Uterus (tissue), 4 donors: Measurements from ENCODE around the gene EMX2. TPM values are rescaled to one million over a fixed set of nuclear protein-coding genes. Genes with fewer than 3 reads are reported as not detected.

Experiments
- DNase-seq, 2 donors: peaks; one replicate each; pipeline ENCODE4 v3.0.0-alpha.2; 2019 to 2020
- H3K27ac ChIP-seq, 2 donors: fragments of 200-600 bp; sonication (generic); 1 replicate in 1 of 2; 2 replicates in 1 of 2; pipeline ENCODE4 v1.5.1; 2016 to 2018
- H3K27me3 ChIP-seq, 2 donors: fragments of 200-600 bp; sonication (generic); one replicate each; pipeline ENCODE4 v1.5.1; 2018 to 2019; ENCODE audit warnings: control low read depth in 1 of 2
- H3K36me3 ChIP-seq, 2 donors: fragments of 200-600 bp; sonication (generic); one replicate each; pipeline ENCODE4 v1.5.1; 2019; ENCODE audit warnings: control low read depth in 1 of 2
- H3K4me1 ChIP-seq, 2 donors: fragments of 200-600 bp; sonication (generic); one replicate each; pipeline ENCODE4 v1.5.1; 2018 to 2019; ENCODE audit warnings: control low read depth in 1 of 2
- H3K4me3 ChIP-seq, 2 donors: fragments of 200-600 bp; sonication (generic); 1 replicate in 1 of 2; 2 replicates in 1 of 2; pipeline ENCODE4 v1.5.1; 2018 to 2019; ENCODE audit warnings: mild to moderate bottlenecking in 1 of 2
- H3K9me3 ChIP-seq, 2 donors: fragments of 200-600 bp; sonication (generic); one replicate each; pipeline ENCODE4 v1.5.1; 2019; ENCODE audit warnings: control low read depth in 1 of 2
- CTCF ChIP-seq, 4 experiments: fragments of 200-600 bp in 2 of 4; fragments of 450-650 bp in 2 of 4; sonication (generic) in 2 of 4; IDR thresholded peaks; one replicate each; pipeline ENCODE4 v1.5.1; 2016 to 2019; ENCODE audit warnings: antibody characterized with exemption in 4 of 4, mild to moderate bottlenecking in 2 of 4, moderate library complexity in 1 of 4
- POLR2A ChIP-seq, 2 donors: fragments of 450-650 bp; IDR thresholded peaks; one replicate each; pipeline ENCODE4 v1.6.1; 2016; ENCODE audit warnings: antibody characterized with exemption in 2 of 2, mild to moderate bottlenecking in 1 of 2, moderate library complexity in 1 of 2
- intact Hi-C: fragments of 100-400 bp; cut with DNase I; formaldehyde crosslinking; loops from one replicate; pipeline ENCODE4 v1.15.1; 2023; ENCODE audit warnings: low total_unique reads
- total RNA-seq, 4 donors: library from RNA; depleted of rRNA in 3 of 4; stranded (reverse); fragments of >200 nt in 3 of 4; gene quantifications; one replicate each; pipeline versions ENCODE4 v1.1.0 to v1.2.4, GENCODE V29; 2014 to 2023
- donor health status: DM: yes; HTN: yes; CAD: no.

Gene EMX2
- total RNA-seq, 4 donors from 2014 or later, result 6.7 to 154 (median 17.1) TPM

- Histone ChIP-seq H3K27ac (no peak overlapping the region), H3K4me1 (no peaks in the 10 kb centered on the region), H3K27me3 (no peaks in the 10 kb centered on the region), H3K4me3 (no peak overlapping the region), H3K9me3 (no peaks in the 10 kb centered on the region), H3K36me3 (no peaks in the 10 kb centered on the region)
- TF ChIP-seq CTCF (IDR thresholded peaks at IDR 0.05) (no peak), POLR2A (IDR thresholded peaks at IDR 0.05) (no peak)
- intact Hi-C loops, result no loop called here
- peak in 1 of 2 donors; percentile 1 for DNase-seq
These were observed 25.9 kb upstream of the EMX2 start for GRCh38 chr10:117516681-117517080.

- peak in 1 of 2 donors; percentile 13 for DNase-seq
- Histone ChIP-seq H3K4me3 (no peak overlapping the region), H3K9me3 (no peaks in the 10 kb centered on the region), H3K27me3 (no peaks in the 10 kb centered on the region), H3K36me3 (no peaks in the 10 kb centered on the region), H3K4me1 (no peaks in the 10 kb centered on the region), H3K27ac (no peak overlapping the region)
- TF ChIP-seq CTCF (IDR thresholded peaks at IDR 0.05), result no peak
- intact Hi-C loops, result no loop called here
These were observed 24.3 kb upstream of the EMX2 start for GRCh38 chr10:117518246-117518645.

GRCh38 chr10:117519286-117519685, 23.3 kb upstream of the EMX2 start:
- intact Hi-C loops, result no loop called here
- no peaks in the 10 kb centered on the region for H3K27me3 ChIP-seq
- no peak overlapping the region for H3K4me3 ChIP-seq

GRCh38 chr10:117519879-117520278, 22.7 kb upstream of the EMX2 start:
- TF ChIP-seq POLR2A (IDR thresholded peaks at IDR 0.05) (no peak), CTCF (IDR thresholded peaks at IDR 0.05) (no peak)
- intact Hi-C loops, result no loop called here
- peak overlapping the region in 1 of 2 donors; percentile 3 for H3K27ac ChIP-seq
- no peaks in the 10 kb centered on the region for H3K4me1 ChIP-seq
- no peaks in the 10 kb centered on the region for H3K27me3 ChIP-seq
- no peaks in the 10 kb centered on the region for H3K36me3 ChIP-seq
- no peak for DNase-seq
- H3K9me3 ChIP-seq, result no peaks in the 10 kb centered on the region
- no peak overlapping the region for H3K4me3 ChIP-seq

More at GRCh38 chr10:117519286-117519685, 23.3 kb upstream of the EMX2 start:
- Histone ChIP-seq H3K27ac (peak overlapping the region in 1 of 2 donors; percentile 3), H3K36me3 (no peaks in the 10 kb centered on the region), H3K4me1 (no peaks in the 10 kb centered on the region), H3K9me3 (no peaks in the 10 kb centered on the region)
- TF ChIP-seq CTCF (IDR thresholded peaks at IDR 0.05), result no peak
- TF ChIP-seq POLR2A (IDR thresholded peaks at IDR 0.05), result no peak
- DNase-seq, result peak in 1 of 2 donors; percentile 11

GRCh38 chr10:117530791-117531190, 11.8 kb upstream of the EMX2 start:
- H3K27ac ChIP-seq, result peak overlapping the region; percentile 98
- H3K4me3 ChIP-seq, result no peak overlapping the region
- H3K36me3 ChIP-seq, result no peaks in the 10 kb centered on the region
- DNase-seq, result peak in 1 of 2 donors; percentile 40
- peaks cover 0 to 3% of the 10 kb centered on the region in 2 donors for H3K4me1 ChIP-seq
- intact Hi-C loops, result no loop called here
- H3K9me3 ChIP-seq, result no peaks in the 10 kb centered on the region
- TF ChIP-seq POLR2A (IDR thresholded peaks at IDR 0.05) (no peak), CTCF (IDR thresholded peaks at IDR 0.05) (no peak)
- no peaks in the 10 kb centered on the region for H3K27me3 ChIP-seq
